GM19438 (cell line): ENCODE data around the gene TOM1.
"Not testable (repeated sequence)": the region's sequence is repeated elsewhere in the genome, so short reads cannot be mapped to it uniquely, and the experiment has no call there.

Source experiments
- ATAC-seq: cut with Tn5 transposase; IDR thresholded peaks from one replicate; pipeline ENCODE4 v1.9.1; 2021; ENCODE audit warnings: low read depth; ENCODE audit not compliant: unreplicated experiment

The TOM1 gene

GRCh38 chr22:35390933-35391332 is 91.2 kb downstream of the TOM1 start:
- no peak for ATAC-seq

GRCh38 chr22:35392357-35392756 is 92.7 kb downstream of the TOM1 start:
- ATAC-seq = no peak

- ATAC-seq = no peak
These were observed 93.7 kb downstream of the TOM1 start for GRCh38 chr22:35393116-35394010.

DNA sequence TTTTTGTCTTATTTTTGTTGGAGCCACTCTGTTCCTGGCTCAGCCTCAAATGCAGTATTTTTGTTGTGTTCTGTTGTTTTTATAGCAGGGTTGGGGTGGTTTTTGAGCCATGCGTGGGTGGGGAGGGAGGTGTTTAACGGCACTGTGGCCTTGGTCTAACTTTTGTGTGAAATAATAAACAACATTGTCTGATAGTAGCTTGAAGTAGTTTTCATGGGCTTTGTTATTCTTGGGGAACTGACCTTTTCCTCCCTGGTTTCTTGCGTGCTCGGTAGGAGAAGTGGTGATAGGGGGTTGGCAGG is 94.3 kb downstream of the TOM1 start:
- ATAC-seq = no peak

DNA sequence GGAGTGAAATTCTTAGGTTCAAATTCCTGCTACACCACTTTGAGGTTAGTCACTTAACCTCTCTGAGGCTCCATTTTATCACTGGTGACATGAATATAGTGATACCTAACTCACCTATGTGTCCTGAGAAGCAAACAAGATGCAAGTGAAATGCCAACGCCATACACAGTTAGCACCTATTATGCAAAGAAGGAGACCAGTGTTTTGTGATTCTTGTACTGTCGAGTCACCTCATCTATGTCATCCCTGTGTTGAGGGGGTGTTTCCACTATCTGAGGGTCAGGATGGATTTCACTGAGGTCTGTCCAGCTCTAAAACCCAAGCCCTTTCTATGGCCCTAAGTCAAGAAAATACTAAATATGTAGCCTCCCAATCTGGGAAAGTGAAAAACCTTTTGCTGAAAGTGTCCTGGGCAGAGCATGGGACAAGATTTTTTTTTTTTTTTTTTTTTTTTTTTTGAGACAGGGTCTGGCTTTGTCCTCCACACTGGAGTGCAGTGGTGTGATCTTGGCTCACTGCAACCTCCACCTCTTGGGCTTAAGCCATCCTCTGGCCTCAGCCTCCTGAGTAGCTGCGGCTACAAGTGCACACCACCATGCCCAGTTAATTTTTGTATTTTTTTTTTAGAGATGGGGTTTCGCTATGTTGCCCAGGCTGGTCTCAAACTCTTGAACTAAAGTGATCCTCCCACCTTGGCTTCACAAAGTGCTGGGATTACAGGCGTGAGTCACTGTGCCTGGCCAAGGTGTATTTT is 95.3 kb downstream of the TOM1 start:
- ATAC-seq = no peak

DNA sequence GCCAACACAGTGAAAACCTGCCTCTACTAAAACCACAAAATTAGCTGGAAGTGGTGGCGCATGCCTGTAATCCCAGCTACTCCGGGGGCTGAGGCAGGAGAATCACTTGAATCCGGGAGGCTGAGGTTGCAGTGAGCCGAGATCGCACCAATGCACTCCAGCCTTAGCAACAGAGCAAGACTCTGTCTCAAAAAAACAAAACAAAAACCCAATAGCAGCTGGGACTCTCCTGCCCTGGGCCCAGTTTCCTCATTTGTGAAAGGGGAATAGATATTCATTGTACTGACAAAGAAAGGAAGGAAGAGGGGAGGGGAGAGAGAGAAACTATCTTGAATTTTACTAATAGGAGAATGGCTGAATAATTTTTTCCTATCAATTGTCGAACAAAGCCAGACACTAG is 96.9 kb downstream of the TOM1 start:
- not testable (repeated sequence) for ATAC-seq

DNA sequence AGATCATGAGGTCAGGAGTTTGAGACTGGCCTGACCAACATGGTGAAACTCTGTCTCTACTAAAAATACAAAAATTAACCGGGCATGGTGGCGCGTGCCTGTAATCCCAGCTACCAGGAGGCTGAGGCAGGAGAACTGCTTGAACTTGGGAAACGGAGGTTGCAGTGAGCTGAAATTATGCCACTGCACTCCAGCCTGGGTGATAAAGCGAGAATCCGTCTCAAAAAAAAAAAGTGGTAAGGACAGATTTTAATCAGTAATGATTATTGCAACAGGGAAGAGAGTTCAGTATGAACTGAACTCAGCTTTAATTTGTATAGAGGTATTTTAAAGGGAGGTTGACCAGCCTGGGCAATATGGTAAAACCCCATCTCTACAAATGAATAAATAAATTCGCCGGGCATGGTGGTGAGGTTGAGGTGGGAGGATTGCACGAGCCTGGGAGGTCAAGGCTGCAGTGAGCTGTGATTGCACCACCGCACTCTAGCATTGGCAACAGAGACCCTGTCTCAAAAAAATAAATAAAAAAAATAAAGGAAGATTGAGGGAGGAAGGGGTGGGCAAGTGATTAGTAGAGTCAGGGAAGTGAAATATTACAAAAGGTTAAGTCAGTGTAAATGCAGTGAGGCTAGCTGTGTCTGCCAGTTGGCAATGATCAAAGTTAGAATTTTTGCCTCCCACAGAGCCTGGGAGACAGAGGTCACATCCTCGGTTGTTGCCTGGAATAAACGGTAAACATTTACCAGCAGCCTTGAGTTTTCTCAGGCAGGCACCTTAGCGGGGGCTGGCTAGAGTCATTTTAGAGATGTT is 97.6 kb downstream of the TOM1 start:
- ATAC-seq = no peak
